T1000 (cell line): ENCODE data around the gene MUS81.
"Not testable (repeated sequence)": the region's sequence is repeated elsewhere in the genome, so short reads cannot be mapped to it uniquely, and the experiment has no call there.

ENCODE experiments used
- DNase-seq: peaks from one replicate; lab custom pipeline; 2025; ENCODE audit warnings: mixed read lengths; lab: John Stamatoyannopoulos, UW

MUS81 gene

GRCh38 chr11:65860278-65861164, at the start of gene MUS81:
MUS81 (plus strand) TSS chr11:65860433; CDS start chr11:65860754, 321 bp downstream.
- DNase-seq = peak; percentile 88

- DNase-seq = no peak
Observed at GRCh38 chr11:65811764-65812475, 48.3 kb upstream of the MUS81 start.

- peak; percentile 13 for DNase-seq
Observed at GRCh38 chr11:65814131-65814985, 45.9 kb upstream of the MUS81 start.

- DNase-seq = no peak
Observed at GRCh38 chr11:65814986-65815565, 45.2 kb upstream of the MUS81 start.

GRCh38 chr11:65816696-65817095, 43.5 kb upstream of the MUS81 start:
- DNase-seq = no peak

GRCh38 chr11:65817312-65817834, 42.9 kb upstream of the MUS81 start:
- DNase-seq = no peak

GRCh38 chr11:65817835-65818680, 42.2 kb upstream of the MUS81 start:
- peak; percentile 91 for DNase-seq

- DNase-seq = no peak
Observed at GRCh38 chr11:65821107-65821506, 39.1 kb upstream of the MUS81 start.

- DNase-seq = no peak
Observed at GRCh38 chr11:65822776-65823528, 37.3 kb upstream of the MUS81 start.

GRCh38 chr11:65826984-65827735, 33.1 kb upstream of the MUS81 start:
- no peak for DNase-seq

- no peak for DNase-seq
Observed at GRCh38 chr11:65829459-65829858, 30.8 kb upstream of the MUS81 start.

- DNase-seq = not testable (repeated sequence)
Observed at GRCh38 chr11:65832231-65832630, 28.0 kb upstream of the MUS81 start.

GRCh38 chr11:65833297-65834030, 26.8 kb upstream of the MUS81 start, which contains the start of gene SNX32:
SNX32 (plus strand) TSS chr11:65833963; CDS start chr11:65834066, 103 bp downstream.
- DNase-seq = peak; percentile 81

GRCh38 chr11:65834202-65834601, 26.0 kb upstream of the MUS81 start:
- no peak for DNase-seq

- no peak for DNase-seq
Observed at GRCh38 chr11:65842144-65842543, 18.1 kb upstream of the MUS81 start.

- DNase-seq = no peak
Observed at GRCh38 chr11:65843811-65844210, 16.4 kb upstream of the MUS81 start.

GRCh38 chr11:65844231-65844872, 15.9 kb upstream of the MUS81 start:
- DNase-seq = no peak

GRCh38 chr11:65847746-65848145, 12.5 kb upstream of the MUS81 start:
- no peak for DNase-seq
